Osteoblast (primary cell): Measurements from ENCODE around the gene LCK. TPM values are rescaled to one million over a fixed set of nuclear protein-coding genes. Genes with fewer than 3 reads are reported as not detected.
"Not testable (repeated sequence)": the region's sequence is repeated elsewhere in the genome, so short reads cannot be mapped to it uniquely, and the experiment has no call there.

Source experiments
- DNase-seq: peaks from one replicate; pipeline ENCODE4 v3.0.0; 2011; ENCODE audit warnings: low spot score, mixed read lengths; ENCODE audit not compliant: insufficient read length; ENCODE audit errors: missing footprints
- H2AFZ ChIP-seq: 2 replicates; pipeline ENCODE4 v1.6.0; 2011; ENCODE audit warnings: mild to moderate bottlenecking, low read length
- H3K27ac ChIP-seq: 2 replicates; pipeline ENCODE4 v1.5.1; 2011; ENCODE audit warnings: mild to moderate bottlenecking, low read depth, low read length, moderate library complexity
- H3K27me3 ChIP-seq: 2 replicates; pipeline ENCODE4 v1.6.0; 2012; ENCODE audit warnings: mild to moderate bottlenecking, control low read depth, inconsistent platforms, low read length, moderate library complexity; ENCODE audit not compliant: insufficient read depth
- H3K36me3 ChIP-seq: 2 replicates; pipeline ENCODE4 v1.5.1; 2011; ENCODE audit warnings: mild to moderate bottlenecking, low read length, control low read depth, moderate library complexity; ENCODE audit not compliant: insufficient read depth
- H3K4me1 ChIP-seq: 2 replicates; pipeline ENCODE4 v1.5.1; 2011; ENCODE audit warnings: mild to moderate bottlenecking, low read length, control low read depth, moderate library complexity; ENCODE audit not compliant: insufficient read depth
- H3K4me2 ChIP-seq: 2 replicates; pipeline ENCODE4 v1.6.0; 2011; ENCODE audit warnings: mild to moderate bottlenecking, low read length; ENCODE audit not compliant: insufficient read depth
- H3K4me3 ChIP-seq: fragments of 200-600 bp; sonication (generic); 3 replicates; pipeline ENCODE4 v1.5.1; 2012; ENCODE audit warnings: mild to moderate bottlenecking, low read length, inconsistent platforms; ENCODE audit not compliant: insufficient read depth
- H3K79me2 ChIP-seq: 2 replicates; pipeline ENCODE4 v1.6.0; 2012; ENCODE audit warnings: mild to moderate bottlenecking, low read length, control low read depth, inconsistent platforms; ENCODE audit not compliant: insufficient read depth
- H3K9me3 ChIP-seq: 2 replicates; pipeline ENCODE4 v1.5.1; 2011; ENCODE audit warnings: low read depth, low read length, control low read depth
- H4K20me1 ChIP-seq: 2 replicates; pipeline ENCODE4 v1.6.0; 2012; ENCODE audit warnings: mild to moderate bottlenecking, low read length, control low read depth; ENCODE audit not compliant: insufficient read depth
- CTCF ChIP-seq: IDR thresholded peaks from 2 replicates; pipeline ENCODE4 v1.5.1; 2011; ENCODE audit warnings: mild to moderate bottlenecking, low read depth, low read length, moderate library complexity; ENCODE audit errors: extremely low read depth
- total RNA-seq: library from RNA; depleted of rRNA; stranded (reverse); fragments of >200 nt; gene quantifications from 2 replicates; pipeline ENCODE4 v1.2.3, GENCODE V29; 2012

Gene LCK
- total RNA-seq, 1 donor, result not detected

DNA sequence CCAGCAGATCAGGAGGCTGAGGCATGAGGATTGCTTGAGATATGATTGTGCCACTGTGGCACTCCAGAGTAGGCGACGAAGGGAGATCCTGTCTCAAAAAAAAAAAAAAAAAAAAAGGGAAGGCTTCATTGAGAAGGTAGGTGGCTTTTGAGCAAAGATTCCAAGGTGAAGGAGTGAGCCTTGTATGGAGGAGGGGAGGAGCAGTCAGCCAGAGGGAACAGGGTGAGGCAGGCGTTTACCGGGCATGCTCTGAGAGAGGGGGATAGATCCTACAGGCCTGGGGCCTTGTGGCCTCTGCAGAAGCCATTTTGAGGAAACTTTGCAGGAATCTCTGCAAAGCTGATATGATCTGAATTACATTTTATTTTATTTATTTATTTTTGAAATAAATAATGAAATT is 35.7 kb downstream of the LCK start:
- TF ChIP-seq CTCF, result no peak
- Histone ChIP-seq H2AFZ (no peak overlapping the region), H3K27me3 (no peaks in the 10 kb centered on the region), H3K4me2 (no peak overlapping the region), H3K27ac (no peak overlapping the region), H4K20me1 (no peaks in the 10 kb centered on the region), H3K79me2 (no peaks in the 10 kb centered on the region), H3K36me3 (no peaks in the 10 kb centered on the region), H3K4me1 (peaks cover 7% of the 10 kb centered on the region), H3K4me3 (no peak overlapping the region), H3K9me3 (no peaks in the 10 kb centered on the region)
- DNase-seq, result peak; percentile 6

DNA sequence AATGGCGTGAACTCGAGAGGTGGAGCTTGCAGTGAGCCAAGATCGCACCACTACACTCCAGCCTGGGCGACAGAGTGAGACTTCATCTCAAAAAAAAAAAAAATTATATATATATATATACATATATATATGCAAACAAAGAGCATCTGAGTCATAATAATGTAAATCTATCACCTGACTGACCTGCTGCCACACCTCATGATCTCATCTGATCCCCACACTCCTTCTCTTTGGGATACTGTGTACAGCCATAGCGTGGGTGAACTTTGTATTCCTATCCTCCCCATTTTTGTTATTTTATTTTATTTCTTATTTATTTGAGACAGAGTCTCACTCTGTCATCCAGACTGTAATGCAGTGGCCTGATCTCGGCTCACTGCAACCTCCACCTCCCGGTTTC is 38.2 kb downstream of the LCK start:
- no peak for TF ChIP-seq CTCF
- Histone ChIP-seq H3K9me3 (no peaks in the 10 kb centered on the region), H3K36me3 (no peaks in the 10 kb centered on the region), H3K4me3 (no peak overlapping the region), H3K27ac (no peak overlapping the region), H4K20me1 (no peaks in the 10 kb centered on the region), H3K4me2 (no peak overlapping the region), H3K79me2 (peaks cover 15% of the 10 kb centered on the region), H3K27me3 (no peaks in the 10 kb centered on the region), H2AFZ (no peak overlapping the region), H3K4me1 (peaks cover 11% of the 10 kb centered on the region)
- DNase-seq, result no peak

- no peak for TF ChIP-seq CTCF
- peak; percentile 92 for DNase-seq
- H3K4me2 ChIP-seq, result peak overlapping the region; percentile 92
Measured at GRCh38 chr1:32291145-32291707, 40.2 kb downstream of the LCK start.

GRCh38 chr1:32291708-32292538 is 40.9 kb downstream of the LCK start, which contains the start of gene HDAC1:
TSS of gene HDAC1 (plus strand) at chr1:32292083. CDS start at chr1:32292170, 87 bp downstream.
- peaks cover 11% of the 10 kb centered on the region for H3K4me1 ChIP-seq
- H3K4me2 ChIP-seq, result peak within 1 kb of the TSS; percentile 92
- H3K27ac ChIP-seq, result peak within 1 kb of the TSS; percentile 72
- peak within 1 kb of the TSS; percentile 98 for H3K4me3 ChIP-seq
- DNase-seq, result peak; percentile 97
- H4K20me1 ChIP-seq, result peaks cover 9% of the 10 kb centered on the region
- H2AFZ ChIP-seq, result peak within 1 kb of the TSS; percentile 99
- no peaks in the 10 kb centered on the region for H3K9me3 ChIP-seq
- H3K36me3 ChIP-seq, result no peaks in the 10 kb centered on the region
- H3K79me2 ChIP-seq, result peaks cover 37% of the 10 kb centered on the region
- no peaks in the 10 kb centered on the region for H3K27me3 ChIP-seq
- no peak for TF ChIP-seq CTCF

More at GRCh38 chr1:32291145-32291707, 40.2 kb downstream of the LCK start:
- H3K4me1 ChIP-seq, result peaks cover 11% of the 10 kb centered on the region
- no peaks in the 10 kb centered on the region for H3K27me3 ChIP-seq
- peaks cover 31% of the 10 kb centered on the region for H3K79me2 ChIP-seq
- H2AFZ ChIP-seq, result peak overlapping the region; percentile 85
- peak overlapping the region; percentile 72 for H3K27ac ChIP-seq
- no peaks in the 10 kb centered on the region for H3K9me3 ChIP-seq
- peak overlapping the region; percentile 98 for H3K4me3 ChIP-seq
- H3K36me3 ChIP-seq, result no peaks in the 10 kb centered on the region
- H4K20me1 ChIP-seq, result peaks cover 3% of the 10 kb centered on the region

DNA sequence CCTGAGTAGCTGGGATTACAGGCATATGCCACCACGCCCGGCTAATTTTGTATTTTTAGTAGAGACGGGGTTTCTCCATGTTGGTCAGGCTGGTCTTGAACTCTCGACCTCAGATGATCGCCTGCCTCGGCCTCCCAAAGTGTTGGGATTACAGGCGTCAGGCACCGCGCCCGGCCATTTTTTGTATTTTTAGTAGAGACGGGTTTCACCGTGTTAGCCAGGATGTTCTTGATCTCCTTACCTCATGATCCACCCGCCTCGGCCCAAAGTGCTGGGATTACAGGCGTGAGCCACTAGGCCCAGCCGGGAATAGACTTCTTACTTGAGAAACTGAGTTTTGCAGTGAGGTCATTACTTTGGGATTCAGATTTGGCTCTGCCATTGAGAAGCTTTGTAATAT is 47.1 kb downstream of the LCK start:
- peaks cover 23% of the 10 kb centered on the region for H4K20me1 ChIP-seq
- H3K36me3 ChIP-seq, H3K9me3 ChIP-seq, H3K27me3 ChIP-seq, H3K4me1 ChIP-seq, H3K4me3 ChIP-seq, DNase-seq, H3K4me2 ChIP-seq, H3K27ac ChIP-seq, H2AFZ ChIP-seq: not testable (repeated sequence)
- peaks cover 53% of the 10 kb centered on the region for H3K79me2 ChIP-seq
